SU-DHL-6 (cell line): Measurements from ENCODE around the gene RELCH.

Experiments
- H2AFZ ChIP-seq: fragments of 200-600 bp; sonication (generic); 2 replicates; pipeline ENCODE4 v1.6.1; 2014; ENCODE audit warnings: low read depth, mild to moderate bottlenecking, moderate library complexity, mixed read lengths, antibody characterized with exemption, low read length; ENCODE audit not compliant: severe bottlenecking
- H3F3A ChIP-seq: fragments of 200-600 bp; shearing (Covaris generic); 2 replicates; pipeline ENCODE4 v1.6.0; 2016; ENCODE audit warnings: antibody characterized with exemption, mild to moderate bottlenecking; ENCODE audit not compliant: insufficient read depth
- H3K27ac ChIP-seq: fragments of 200-600 bp; sonication (generic); 2 replicates; pipeline ENCODE4 v1.5.1; 2016; ENCODE audit warnings: low read depth, mild to moderate bottlenecking, low read length, moderate library complexity, mixed read lengths
- H3K27me3 ChIP-seq: fragments of 200-600 bp; sonication (generic), shearing (Covaris generic); 2 replicates; pipeline ENCODE4 v1.6.0; 2014; ENCODE audit warnings: mild to moderate bottlenecking, low read length
- H3K36me3 ChIP-seq: fragments of 200-600 bp; sonication (generic); 2 replicates; pipeline ENCODE4 v1.6.1; 2014; ENCODE audit warnings: mild to moderate bottlenecking, low read length, mixed read lengths
- H3K4me2 ChIP-seq: fragments of 300-600, 200-600 bp; shearing (Covaris generic), sonication (generic); 2 replicates; pipeline ENCODE4 v1.6.0; 2014; ENCODE audit warnings: low read length, low read depth, mild to moderate bottlenecking; ENCODE audit not compliant: poor library complexity, severe bottlenecking
- H3K4me3 ChIP-seq: fragments of 200-600 bp; sonication (generic); 2 replicates; pipeline ENCODE4 v1.5.1; 2014; ENCODE audit warnings: antibody characterized with exemption, low read length, mild to moderate bottlenecking, mixed read lengths; ENCODE audit not compliant: insufficient read depth, poor library complexity, severe bottlenecking
- H3K79me2 ChIP-seq: fragments of 200-600 bp; sonication (generic); 2 replicates; pipeline ENCODE4 v1.6.1; 2014; ENCODE audit warnings: mild to moderate bottlenecking, low read length, moderate library complexity; ENCODE audit not compliant: insufficient read depth
- H3K9ac ChIP-seq: fragments of 200-600 bp; sonication (generic); 2 replicates; pipeline ENCODE4 v1.7.0; 2014; ENCODE audit warnings: mild to moderate bottlenecking, low read length
- H3K9me2 ChIP-seq: fragments of 200-600 bp; sonication (generic); replicated peaks from 2 replicates; pipeline ENCODE4 v1.6.1; 2014; ENCODE audit warnings: low read length; ENCODE audit not compliant: insufficient read depth
- H3K9me3 ChIP-seq: fragments of 200-600 bp; sonication (generic); 2 replicates; pipeline ENCODE4 v1.6.1; 2014; ENCODE audit warnings: low read length, mixed read lengths; ENCODE audit not compliant: insufficient read depth
- H4K20me1 ChIP-seq: fragments of 200-600 bp; sonication (generic); 2 replicates; pipeline ENCODE4 v1.6.1; 2014; ENCODE audit warnings: low read depth, mild to moderate bottlenecking, antibody characterized with exemption, low read length, moderate library complexity, mixed read lengths
- EZH2phosphoT487 ChIP-seq: fragments of 200-600 bp; sonication (generic), shearing (Covaris generic); conservative IDR thresholded peaks from 2 replicates; pipeline ENCODE4 v1.6.1; 2018; ENCODE audit warnings: mild to moderate bottlenecking, antibody characterized with exemption, low read length, moderate library complexity, mixed read lengths
- TF ChIP-seq, protein P1 (sequence below): fragments of 200-600 bp; sonication (generic); IDR thresholded peaks from one replicate; pipeline ENCODE4 v1.5.1; 2017; ENCODE audit warnings: antibody characterized with exemption, mild to moderate bottlenecking, low read length, moderate library complexity; ENCODE audit not compliant: insufficient read depth, poor library complexity, severe bottlenecking

The RELCH gene

DNA sequence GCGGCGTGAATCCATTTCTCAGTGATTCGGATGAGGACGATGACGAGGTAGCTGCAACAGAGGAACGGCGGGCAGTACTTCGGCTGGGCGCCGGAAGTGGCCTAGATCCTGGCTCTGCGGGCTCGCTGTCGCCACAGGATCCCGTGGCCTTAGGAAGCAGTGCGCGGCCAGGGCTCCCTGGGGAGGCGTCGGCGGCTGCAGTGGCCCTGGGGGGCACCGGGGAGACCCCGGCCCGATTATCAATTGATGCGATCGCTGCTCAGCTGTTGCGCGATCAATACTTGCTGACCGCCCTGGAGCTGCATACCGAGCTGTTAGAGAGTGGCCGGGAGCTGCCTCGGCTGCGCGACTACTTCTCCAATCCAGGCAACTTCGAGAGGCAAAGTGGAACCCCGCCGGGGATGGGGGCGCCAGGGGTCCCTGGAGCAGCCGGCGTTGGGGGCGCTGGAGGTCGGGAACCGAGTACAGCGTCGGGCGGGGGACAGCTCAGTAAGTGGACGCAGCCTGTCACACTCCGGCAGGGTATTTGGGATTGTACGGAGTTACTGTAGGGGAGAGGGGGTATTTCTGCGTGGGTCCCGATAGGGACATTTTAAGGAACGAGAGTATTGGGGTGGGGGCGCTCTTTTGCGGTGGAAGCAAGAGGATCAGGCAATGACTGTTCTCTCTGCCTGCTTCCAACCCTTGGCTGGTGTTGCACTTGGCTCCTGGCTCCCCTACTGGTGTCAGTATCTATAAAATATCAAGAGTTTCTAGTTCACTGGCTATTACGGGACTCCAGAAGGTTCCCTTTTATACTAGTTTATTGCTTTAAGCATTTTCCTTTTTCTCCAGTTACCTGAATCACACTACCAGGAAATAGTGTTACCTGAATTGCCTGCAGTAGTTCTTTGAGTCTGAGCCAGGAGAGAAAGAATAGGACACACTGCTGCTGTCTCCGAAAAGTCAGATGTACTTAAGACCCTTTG lies 772 bp downstream of the RELCH start:
- H3F3A ChIP-seq = peaks cover 11% of the 10 kb centered on the region; the same call in 1 of the 2 replicates
- peak overlapping the region; percentile 82 for H3K4me2 ChIP-seq
- peak overlapping the region; percentile 62 for H2AFZ ChIP-seq
- TF ChIP-seq EZH2phosphoT487 = no peak
- TF ChIP-seq, protein P1, sequence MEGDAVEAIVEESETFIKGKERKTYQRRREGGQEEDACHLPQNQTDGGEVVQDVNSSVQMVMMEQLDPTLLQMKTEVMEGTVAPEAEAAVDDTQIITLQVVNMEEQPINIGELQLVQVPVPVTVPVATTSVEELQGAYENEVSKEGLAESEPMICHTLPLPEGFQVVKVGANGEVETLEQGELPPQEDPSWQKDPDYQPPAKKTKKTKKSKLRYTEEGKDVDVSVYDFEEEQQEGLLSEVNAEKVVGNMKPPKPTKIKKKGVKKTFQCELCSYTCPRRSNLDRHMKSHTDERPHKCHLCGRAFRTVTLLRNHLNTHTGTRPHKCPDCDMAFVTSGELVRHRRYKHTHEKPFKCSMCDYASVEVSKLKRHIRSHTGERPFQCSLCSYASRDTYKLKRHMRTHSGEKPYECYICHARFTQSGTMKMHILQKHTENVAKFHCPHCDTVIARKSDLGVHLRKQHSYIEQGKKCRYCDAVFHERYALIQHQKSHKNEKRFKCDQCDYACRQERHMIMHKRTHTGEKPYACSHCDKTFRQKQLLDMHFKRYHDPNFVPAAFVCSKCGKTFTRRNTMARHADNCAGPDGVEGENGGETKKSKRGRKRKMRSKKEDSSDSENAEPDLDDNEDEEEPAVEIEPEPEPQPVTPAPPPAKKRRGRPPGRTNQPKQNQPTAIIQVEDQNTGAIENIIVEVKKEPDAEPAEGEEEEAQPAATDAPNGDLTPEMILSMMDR = peak; percentile 39
- peak overlapping the region; percentile 87 for H3K9ac ChIP-seq
- H3K4me3 ChIP-seq = peak overlapping the region; percentile 95
- peaks cover 14% of the 10 kb centered on the region; the same call in 1 of the 2 replicates for H3K36me3 ChIP-seq
- no peaks in the 10 kb centered on the region for H3K27me3 ChIP-seq
- H4K20me1 ChIP-seq = peaks cover 20% of the 10 kb centered on the region
- H3K27ac ChIP-seq = peak overlapping the region; percentile 60
- peaks cover 93% of the 10 kb centered on the region for H3K79me2 ChIP-seq
- H3K9me2 ChIP-seq = no peaks in the 10 kb centered on the region
- H3K9me3 ChIP-seq = no peaks in the 10 kb centered on the region

DNA sequence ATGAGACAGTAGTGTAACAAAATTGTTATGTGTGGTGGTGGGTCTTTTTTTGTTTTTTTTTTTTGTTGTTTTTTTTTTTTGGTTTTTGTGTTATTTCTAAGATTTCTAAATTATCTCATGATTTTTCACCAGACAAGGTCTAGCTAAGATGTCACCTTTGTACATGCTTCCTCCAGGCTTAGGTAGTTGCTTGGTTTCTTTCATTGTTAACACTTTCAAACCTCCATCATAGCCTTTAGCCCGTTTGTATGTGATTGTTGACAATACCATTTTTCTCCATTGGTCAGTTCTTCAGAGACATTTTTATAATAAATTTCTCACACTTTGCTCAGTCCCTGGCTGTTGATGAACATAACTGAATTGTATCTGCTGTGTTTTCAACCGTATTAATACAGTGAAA lies 2.2 kb downstream of the RELCH start:
- Histone ChIP-seq H3K27me3 (no peaks in the 10 kb centered on the region), H3K79me2 (peaks cover 96% of the 10 kb centered on the region), H3K4me2 (peak overlapping the region; percentile 82), H3F3A (peaks cover 6% of the 10 kb centered on the region; the same call in 1 of the 2 replicates), H3K27ac (no peak overlapping the region), H3K9ac (peak overlapping the region; percentile 87), H4K20me1 (peaks cover 20% of the 10 kb centered on the region), H3K4me3 (peak overlapping the region; percentile 95), H3K9me3 (no peaks in the 10 kb centered on the region), H3K9me2 (no peaks in the 10 kb centered on the region), H3K36me3 (peaks cover 14% of the 10 kb centered on the region; the same call in 1 of the 2 replicates), H2AFZ (no peak overlapping the region)
- TF ChIP-seq, protein P1 = no peak
- TF ChIP-seq EZH2phosphoT487 = no peak

DNA sequence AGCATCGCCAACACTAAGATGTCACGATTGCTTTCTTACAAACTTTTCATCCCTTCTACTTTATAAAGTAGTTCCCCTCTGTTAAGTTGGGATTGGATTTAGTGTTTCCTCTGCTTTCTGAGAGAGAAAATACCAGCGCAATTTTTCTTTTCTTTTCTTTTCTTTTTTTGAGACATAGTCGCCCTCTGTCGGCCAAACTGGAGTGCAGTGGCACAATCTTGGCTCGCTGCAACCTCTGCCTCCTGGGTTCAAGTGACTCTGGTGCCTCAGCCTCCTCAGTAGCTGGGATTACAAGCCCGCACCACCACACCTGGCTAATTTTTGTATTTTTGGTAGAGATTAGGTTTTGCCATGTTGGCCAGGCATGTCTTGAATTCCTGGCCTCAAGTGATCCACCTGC lies 9.0 kb downstream of the RELCH start:
- H3K4me2 ChIP-seq = no peak overlapping the region
- no peaks in the 10 kb centered on the region for H3K9me3 ChIP-seq
- peaks cover 53% of the 10 kb centered on the region for H4K20me1 ChIP-seq
- no peaks in the 10 kb centered on the region for H3K27me3 ChIP-seq
- peaks cover 100% of the 10 kb centered on the region for H3K79me2 ChIP-seq
- H3K9ac ChIP-seq = no peak overlapping the region
- no peak for TF ChIP-seq EZH2phosphoT487
- TF ChIP-seq, protein P1 = peak; percentile 76
- peaks cover 12% of the 10 kb centered on the region; the same call in 1 of the 2 replicates for H3F3A ChIP-seq
- H3K36me3 ChIP-seq = peaks cover 4% of the 10 kb centered on the region; the same call in 1 of the 2 replicates
- no peak overlapping the region for H3K27ac ChIP-seq
- no peak overlapping the region for H2AFZ ChIP-seq
- H3K9me2 ChIP-seq = no peaks in the 10 kb centered on the region
- H3K4me3 ChIP-seq = no peak overlapping the region
